Measurements from ENCODE around the gene CBFA2T2.
"Not testable (repeated sequence)": the region's sequence is repeated elsewhere in the genome, so short reads cannot be mapped to it uniquely, and the experiment has no call there.

The CBFA2T2 gene

DNA sequence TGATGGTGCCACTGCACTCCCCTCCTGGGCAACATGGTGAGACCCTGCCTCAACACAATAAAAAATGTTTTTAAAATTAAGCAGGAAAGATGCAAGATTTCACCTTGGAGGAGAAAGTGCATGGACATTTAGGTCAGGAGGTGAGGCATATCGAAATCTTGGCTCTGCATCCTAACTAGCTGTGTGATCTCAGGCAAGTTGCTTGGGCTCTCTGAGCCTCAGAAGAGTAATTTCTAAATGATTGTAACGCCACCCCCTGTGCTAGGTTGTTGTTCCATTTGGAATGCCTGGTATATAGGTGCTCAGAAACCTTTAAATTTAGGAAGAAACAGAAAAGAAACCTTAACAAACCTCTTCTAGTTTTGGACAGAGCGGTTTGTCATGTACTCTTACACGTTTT is 136.3 kb downstream of the CBFA2T2 start:
- Histone ChIP-seq H3K27me3 (replicated peaks) (no peaks in the 10 kb centered on the region), H3K36me3 (replicated peaks) (peaks cover 10% of the 10 kb centered on the region), H3K4me3 (ENCODE audit: low read depth, low read length) (no peak overlapping the region), H3K27ac (no peak overlapping the region)
- in situ Hi-C loops (cut with HindIII; ENCODE audit: low pct_ligation_motif_present, low sequenced_read_pairs), result no loop called here
- TF ChIP-seq, protein P1, sequence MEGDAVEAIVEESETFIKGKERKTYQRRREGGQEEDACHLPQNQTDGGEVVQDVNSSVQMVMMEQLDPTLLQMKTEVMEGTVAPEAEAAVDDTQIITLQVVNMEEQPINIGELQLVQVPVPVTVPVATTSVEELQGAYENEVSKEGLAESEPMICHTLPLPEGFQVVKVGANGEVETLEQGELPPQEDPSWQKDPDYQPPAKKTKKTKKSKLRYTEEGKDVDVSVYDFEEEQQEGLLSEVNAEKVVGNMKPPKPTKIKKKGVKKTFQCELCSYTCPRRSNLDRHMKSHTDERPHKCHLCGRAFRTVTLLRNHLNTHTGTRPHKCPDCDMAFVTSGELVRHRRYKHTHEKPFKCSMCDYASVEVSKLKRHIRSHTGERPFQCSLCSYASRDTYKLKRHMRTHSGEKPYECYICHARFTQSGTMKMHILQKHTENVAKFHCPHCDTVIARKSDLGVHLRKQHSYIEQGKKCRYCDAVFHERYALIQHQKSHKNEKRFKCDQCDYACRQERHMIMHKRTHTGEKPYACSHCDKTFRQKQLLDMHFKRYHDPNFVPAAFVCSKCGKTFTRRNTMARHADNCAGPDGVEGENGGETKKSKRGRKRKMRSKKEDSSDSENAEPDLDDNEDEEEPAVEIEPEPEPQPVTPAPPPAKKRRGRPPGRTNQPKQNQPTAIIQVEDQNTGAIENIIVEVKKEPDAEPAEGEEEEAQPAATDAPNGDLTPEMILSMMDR (IDR thresholded peaks at IDR 0.05; ENCODE audit: low read depth, low read length, missing control alignments), result no peak
- DNase-seq, result no peak

DNA sequence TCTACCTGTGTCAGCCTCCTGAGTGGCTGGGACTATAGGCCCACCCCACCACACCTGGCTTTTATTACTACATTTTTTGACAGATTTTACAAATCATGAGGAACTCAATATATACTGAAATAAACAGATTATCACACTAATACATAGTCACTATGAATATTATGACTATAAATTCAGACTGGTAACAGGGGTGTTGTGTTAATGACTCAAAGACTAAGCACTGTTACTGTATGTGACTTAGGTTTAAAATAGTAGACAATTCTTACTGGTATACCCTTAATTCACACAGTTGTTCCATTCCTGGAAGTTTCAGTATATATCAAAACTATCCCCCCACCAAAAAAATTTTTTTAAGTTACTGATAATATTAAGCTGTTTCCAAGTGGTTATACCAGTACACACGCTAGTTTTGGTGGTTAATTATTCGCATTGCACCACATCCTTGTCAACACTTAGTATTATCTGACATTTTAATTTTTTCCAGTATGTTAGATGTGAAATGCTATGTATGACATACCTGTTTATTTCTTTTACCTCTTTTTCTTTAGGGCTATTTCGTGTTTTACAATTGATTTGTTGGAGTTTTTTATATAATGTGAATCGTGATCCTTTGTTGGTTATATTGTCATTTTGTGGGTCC is 137.8 kb downstream of the CBFA2T2 start:
- Histone ChIP-seq H3K27me3 (replicated peaks) (no peaks in the 10 kb centered on the region), H3K4me3 (ENCODE audit: low read depth, low read length) (no peak overlapping the region), H3K36me3 (replicated peaks) (peaks cover 11% of the 10 kb centered on the region), H3K27ac (no peak overlapping the region)
- in situ Hi-C loops (cut with HindIII; ENCODE audit: low pct_ligation_motif_present, low sequenced_read_pairs), result no loop called here
- no peak for DNase-seq
- TF ChIP-seq, protein P1 (IDR thresholded peaks at IDR 0.05; ENCODE audit: low read depth, low read length, missing control alignments), result no peak

DNA sequence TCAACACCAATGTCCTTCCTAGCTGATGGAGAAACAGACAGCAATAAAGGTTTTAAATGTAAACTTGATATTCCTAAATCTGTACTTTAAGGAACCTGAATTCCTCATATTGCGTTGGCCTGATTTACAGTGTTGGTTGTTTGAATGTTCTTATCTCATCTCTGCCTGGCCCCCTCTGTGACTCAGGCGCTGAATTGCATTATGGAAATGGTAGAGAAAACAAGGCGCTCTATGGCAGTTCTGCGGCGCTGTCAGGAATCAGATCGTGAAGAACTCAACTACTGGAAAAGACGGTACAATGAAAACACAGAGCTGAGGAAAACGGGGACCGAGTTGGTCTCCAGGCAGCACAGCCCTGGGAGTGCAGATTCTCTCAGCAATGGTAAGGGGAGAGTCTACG is 139.6 kb downstream of the CBFA2T2 start:
- TF ChIP-seq, protein P1 (IDR thresholded peaks at IDR 0.05; ENCODE audit: low read depth, low read length, missing control alignments), result no peak
- H3K36me3 ChIP-seq (replicated peaks), result peaks cover 11% of the 10 kb centered on the region
- no peak overlapping the region for H3K4me3 ChIP-seq (ENCODE audit: low read depth, low read length)
- in situ Hi-C loops (cut with HindIII; ENCODE audit: low pct_ligation_motif_present, low sequenced_read_pairs), result no loop called here
- no peak overlapping the region for H3K27ac ChIP-seq
- no peaks in the 10 kb centered on the region for H3K27me3 ChIP-seq (replicated peaks)
- DNase-seq, result no peak

DNA sequence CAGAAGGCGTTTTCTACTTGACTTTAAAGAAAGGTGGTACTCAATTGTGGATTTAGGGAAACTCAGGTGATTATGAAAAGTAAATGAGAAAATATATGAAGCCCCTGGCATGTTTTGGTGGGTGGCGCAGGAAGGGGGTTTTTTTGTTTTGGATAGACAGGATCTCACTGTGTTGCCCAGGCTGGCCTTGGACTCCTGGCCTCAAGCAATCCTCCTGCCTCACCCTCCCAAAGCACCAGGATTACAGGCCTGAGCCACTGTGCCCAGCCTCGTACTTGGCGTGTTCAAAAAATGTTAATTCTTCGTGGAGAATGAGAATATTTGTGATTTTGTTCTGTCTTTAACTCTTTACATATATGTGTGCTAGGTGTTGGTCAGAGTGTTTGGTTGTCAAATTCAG is 140.1 kb downstream of the CBFA2T2 start:
- Histone ChIP-seq H3K36me3 (replicated peaks) (peaks cover 8% of the 10 kb centered on the region), H3K27ac (no peak overlapping the region), H3K4me3 (ENCODE audit: low read depth, low read length) (no peak overlapping the region), H3K27me3 (replicated peaks) (no peaks in the 10 kb centered on the region)
- TF ChIP-seq, protein P1 (IDR thresholded peaks at IDR 0.05; ENCODE audit: low read depth, low read length, missing control alignments), result no peak
- in situ Hi-C loops (cut with HindIII; ENCODE audit: low pct_ligation_motif_present, low sequenced_read_pairs), result no loop called here
- DNase-seq, result no peak

DNA sequence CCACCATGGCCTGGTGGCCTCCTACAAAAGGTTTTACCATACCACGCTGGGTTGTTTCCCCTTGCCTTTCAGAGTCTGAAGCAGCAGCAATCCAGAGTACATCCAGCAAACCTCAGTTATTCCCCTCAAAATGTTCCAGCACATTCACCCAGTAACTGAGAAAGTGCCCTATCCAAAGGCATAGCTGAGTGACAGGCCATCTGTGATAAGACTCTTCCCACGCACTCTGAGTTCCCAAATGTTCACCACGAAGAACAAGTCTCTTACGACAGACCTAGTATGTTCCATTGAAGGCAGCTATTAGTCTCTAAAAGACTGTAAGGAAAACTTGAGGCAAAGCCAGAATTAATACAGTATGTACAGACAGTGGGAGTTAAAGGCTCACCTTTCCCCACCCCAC is 140.6 kb downstream of the CBFA2T2 start:
- Histone ChIP-seq H3K4me3 (ENCODE audit: low read depth, low read length) (no peak overlapping the region), H3K27ac (no peak overlapping the region), H3K27me3 (replicated peaks) (no peaks in the 10 kb centered on the region), H3K36me3 (replicated peaks) (peaks cover 8% of the 10 kb centered on the region)
- in situ Hi-C loops (cut with HindIII; ENCODE audit: low pct_ligation_motif_present, low sequenced_read_pairs), result no loop called here
- DNase-seq, result no peak
- TF ChIP-seq, protein P1 (IDR thresholded peaks at IDR 0.05; ENCODE audit: low read depth, low read length, missing control alignments), result no peak

DNA sequence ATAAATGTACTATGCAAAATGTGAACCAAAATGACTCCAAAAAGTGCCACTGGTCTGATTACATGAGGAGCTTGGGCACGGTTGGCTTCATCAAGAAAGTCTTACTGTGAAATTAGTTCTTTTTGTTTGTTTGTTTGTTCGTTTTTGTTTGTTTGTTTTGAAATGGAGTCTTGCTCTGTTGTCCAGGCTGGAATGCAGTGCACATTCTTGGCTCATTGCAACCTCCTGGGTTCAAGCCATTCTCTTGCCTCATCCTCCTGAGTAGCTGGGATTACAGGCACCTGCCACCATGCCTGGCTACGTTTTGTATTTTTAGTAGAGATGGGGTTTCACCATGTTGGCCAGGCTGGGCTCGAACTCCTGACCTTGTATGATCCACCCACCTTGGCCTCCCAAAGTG is 142.0 kb downstream of the CBFA2T2 start:
- H3K27ac ChIP-seq; DNase-seq; in situ Hi-C loops (cut with HindIII; ENCODE audit: low pct_ligation_motif_present, low sequenced_read_pairs); H3K27me3 ChIP-seq (replicated peaks); H3K4me3 ChIP-seq (ENCODE audit: low read depth, low read length): not testable (repeated sequence)
- peaks cover 12% of the 10 kb centered on the region for H3K36me3 ChIP-seq (replicated peaks)
